PC-3 (cell line): ENCODE measurements around the gene VPS41. TPM values are rescaled to one million over a fixed set of nuclear protein-coding genes. Genes with fewer than 3 reads are reported as not detected.

Source experiments
- ATAC-seq: fragments of 200-7000 bp; cut with Tn5 transposase; 2 replicates; pipeline ENCODE4 v1.9.1; 2020; ENCODE audit warnings: mild to moderate bottlenecking, moderate library complexity
- BruUV-seq: library from RNA; stranded (reverse); fragments of 400-500 nt; replicated peaks from 2 replicates; lab custom pipeline; 2021; lab: Mats Ljungman, UMichigan
- CTCF ChIA-PET: fragments of 300-600 bp; sonication (Branson Sonifier 250); formaldehyde crosslinking; loops from one replicate; lab custom pipeline; 2022; ENCODE audit warnings: antibody characterized with exemption; lab: Charles Lee
- POLR2A ChIA-PET: fragments of 300-600 bp; sonication (Branson Sonifier 250); formaldehyde crosslinking; loops from one replicate; lab custom pipeline; 2022; ENCODE audit warnings: antibody characterized with exemption; ENCODE audit not compliant: unreplicated experiment; lab: Charles Lee
- DNase-seq: peaks from one replicate; pipeline ENCODE4 v3.0.0-alpha.2; 2015
- H2AFZ ChIP-seq: fragments of 300-600 bp; sonication (generic); 2 replicates; pipeline ENCODE4 v1.6.0; 2016; ENCODE audit warnings: antibody characterized with exemption, low read length
- H3F3A ChIP-seq: fragments of 300-600 bp; sonication (generic); one replicate; pipeline ENCODE4 v1.6.0; 2017; ENCODE audit warnings: antibody characterized with exemption, low read length, control low read depth, mild to moderate bottlenecking; ENCODE audit not compliant: unreplicated experiment
- H3K27ac ChIP-seq: fragments of 300-600 bp; sonication (generic); 2 replicates; pipeline ENCODE4 v1.5.1; 2016; ENCODE audit warnings: mild to moderate bottlenecking, low read length
- H3K27me3 ChIP-seq: fragments of 300-600 bp; sonication (generic); 2 replicates; pipeline ENCODE4 v1.6.1; 2016; ENCODE audit warnings: low read length, mixed read lengths
- H3K36me3 ChIP-seq: fragments of 300-600 bp; sonication (generic); 2 replicates; pipeline ENCODE4 v1.6.1; 2016; ENCODE audit warnings: low read depth, mixed run types, low read length, mixed read lengths
- H3K4me1 ChIP-seq: fragments of 300-600 bp; sonication (generic); 2 replicates; pipeline ENCODE4 v1.5.1; 2016; ENCODE audit warnings: low read length; ENCODE audit not compliant: insufficient read depth
- H3K4me2 ChIP-seq: fragments of 300-600 bp; sonication (generic); 2 replicates; pipeline ENCODE4 v1.6.0; 2016; ENCODE audit warnings: low read length
- H3K4me3 ChIP-seq: fragments of 300-600 bp; sonication (generic); 2 replicates; pipeline ENCODE4 v1.5.1; 2016; ENCODE audit warnings: mild to moderate bottlenecking, low read length, mixed read lengths
- H3K79me2 ChIP-seq: fragments of 300-600 bp; sonication (generic); 2 replicates; pipeline ENCODE4 v1.6.1; 2017; ENCODE audit warnings: low read length, mixed read lengths
- H3K9ac ChIP-seq: fragments of 300-600 bp; sonication (generic); 2 replicates; pipeline ENCODE4 v1.6.0; 2016; ENCODE audit warnings: mild to moderate bottlenecking, low read length
- H3K9me2 ChIP-seq: fragments of 300-600 bp; sonication (generic); replicated peaks from 2 replicates; pipeline ENCODE4 v1.6.1; 2016; ENCODE audit warnings: mixed run types, low read length, mixed read lengths
- H3K9me3 ChIP-seq: fragments of 300-600 bp; sonication (generic); 2 replicates; pipeline ENCODE4 v1.6.1; 2016; ENCODE audit warnings: low read length, mixed read lengths
- H4K20me1 ChIP-seq: fragments of 300-600 bp; sonication (generic); 2 replicates; pipeline ENCODE4 v1.6.1; 2016; ENCODE audit warnings: low read length, mixed read lengths
- CTCF ChIP-seq: fragments of 300-600 bp; sonication (generic); conservative IDR thresholded peaks from 2 replicates; pipeline ENCODE4 v1.5.1; 2017; ENCODE audit warnings: antibody characterized with exemption, low read depth, mild to moderate bottlenecking, low read length
- EZH2 ChIP-seq: fragments of 300-600 bp; sonication (generic); IDR thresholded peaks from one replicate; pipeline ENCODE4 v1.6.1; 2017; ENCODE audit warnings: antibody characterized with exemption, mild to moderate bottlenecking, low read length; ENCODE audit not compliant: unreplicated experiment
- EZH2phosphoT487 ChIP-seq: fragments of 300-600 bp; sonication (generic); IDR thresholded peaks from 2 replicates; pipeline ENCODE4 v1.6.1; 2018; ENCODE audit warnings: mild to moderate bottlenecking, antibody characterized with exemption, low read length, borderline replicate concordance
- intact Hi-C: fragments of 100-400 bp; cut with micrococcal nuclease; formaldehyde crosslinking; loops from 2 replicates; pipeline ENCODE4 v1.9.0; 2023
- total RNA-seq: library from RNA; depleted of rRNA; stranded (reverse); fragments of >200 nt; gene quantifications from 2 replicates; pipeline ENCODE4 v1.2.3, GENCODE V29; 2014

The VPS41 gene
- total RNA-seq, 1 experiment from 2014 or later = 35.2 TPM

GRCh38 chr7:38817526-38817925 is 91.5 kb downstream of the VPS41 start:
- Histone ChIP-seq H3F3A (no peaks in the 10 kb centered on the region), H3K4me3 (no peak overlapping the region), H3K9me2 (no peaks in the 10 kb centered on the region), H3K79me2 (no peaks in the 10 kb centered on the region), H3K4me1 (no peaks in the 10 kb centered on the region), H3K36me3 (no peaks in the 10 kb centered on the region), H3K27ac (no peak overlapping the region), H3K27me3 (no peaks in the 10 kb centered on the region), H3K4me2 (no peak overlapping the region), H4K20me1 (no peaks in the 10 kb centered on the region), H3K9me3 (no peaks in the 10 kb centered on the region), H2AFZ (no peak overlapping the region), H3K9ac (no peak overlapping the region)
- ChIA-PET CTCF (no interaction called here), POLR2A (no interaction called here)
- intact Hi-C loops = no loop called here
- ATAC-seq = no peak
- TF ChIP-seq EZH2phosphoT487 (no peak), EZH2 (no peak), CTCF (no peak)
- DNase-seq = no peak
- BruUV-seq = no TSS peak

GRCh38 chr7:38813768-38814167 is 95.2 kb downstream of the VPS41 start:
- H3F3A ChIP-seq = no peaks in the 10 kb centered on the region
- DNase-seq (no peak), ATAC-seq (no peak)
- no peak overlapping the region for H3K4me3 ChIP-seq
- no TSS peak for BruUV-seq
- no peaks in the 10 kb centered on the region for H3K27me3 ChIP-seq
- H2AFZ ChIP-seq = no peak overlapping the region
- no peak overlapping the region for H3K9ac ChIP-seq
- H3K9me2 ChIP-seq = no peaks in the 10 kb centered on the region
- CTCF ChIA-PET = no interaction called here
- H3K36me3 ChIP-seq = no peaks in the 10 kb centered on the region
- H3K79me2 ChIP-seq = no peaks in the 10 kb centered on the region
- H3K27ac ChIP-seq = no peak overlapping the region
- no peaks in the 10 kb centered on the region for H3K9me3 ChIP-seq
- H3K4me1 ChIP-seq = no peaks in the 10 kb centered on the region
- no peak overlapping the region for H3K4me2 ChIP-seq
- no peaks in the 10 kb centered on the region for H4K20me1 ChIP-seq
- intact Hi-C loops = no loop called here
- POLR2A ChIA-PET = no interaction called here
- TF ChIP-seq EZH2phosphoT487 = no peak
- no peak for TF ChIP-seq CTCF
- no peak for TF ChIP-seq EZH2

GRCh38 chr7:38806912-38807311 is 102.1 kb downstream of the VPS41 start:
- Histone ChIP-seq H3K27me3 (no peaks in the 10 kb centered on the region), H3K4me3 (no peak overlapping the region), H3K4me1 (no peaks in the 10 kb centered on the region), H4K20me1 (no peaks in the 10 kb centered on the region), H3K9me2 (no peaks in the 10 kb centered on the region), H3K4me2 (no peak overlapping the region), H2AFZ (no peak overlapping the region), H3K79me2 (no peaks in the 10 kb centered on the region), H3F3A (no peaks in the 10 kb centered on the region), H3K27ac (no peak overlapping the region), H3K9ac (no peak overlapping the region), H3K36me3 (no peaks in the 10 kb centered on the region), H3K9me3 (no peaks in the 10 kb centered on the region)
- ATAC-seq (no peak), DNase-seq (no peak)
- TF ChIP-seq CTCF = no peak
- no peak for TF ChIP-seq EZH2phosphoT487
- TF ChIP-seq EZH2 = no peak
- intact Hi-C loops = no loop called here
- ChIA-PET POLR2A (no interaction called here), CTCF (no interaction called here)
- no TSS peak for BruUV-seq
